ENCODE data around the gene EFCAB8. TPM values are rescaled to one million over a fixed set of nuclear protein-coding genes. Genes with fewer than 3 reads are reported as not detected.
"Not testable (repeated sequence)": the region's sequence is repeated elsewhere in the genome, so short reads cannot be mapped to it uniquely, and the experiment has no call there.

Gene EFCAB8
- total and polyA plus RNA-seq, 3 experiments from 2014 or later: 0.35 to 0.69 TPM; not detected in 1

GRCh38 chr20:32902456-32903420 lies 44.0 kb downstream of the EFCAB8 start:
- Mint-ChIP-seq H3K4me3 (no peak overlapping the region), H3K27me3 (no peaks in the 10 kb centered on the region), H3K27ac (peak overlapping the region in 6 of 8 donors; percentile 27 to 71 (median 61)), H3K4me1 (peaks cover 7 to 20% (median 14%) of the 10 kb centered on the region in 3 donors), H3K9me3 (no peaks in the 10 kb centered on the region), H3K36me3 (no peaks in the 10 kb centered on the region)
- DNase-seq: peak; percentile 54 to 81 (median 57)
- Histone ChIP-seq H3K36me3 (ENCODE audit: insufficient read depth, low read length) (no peaks in the 10 kb centered on the region), H3K27me3 (ENCODE audit: insufficient read depth, low read length, poor library complexity, severe bottlenecking) (no peaks in the 10 kb centered on the region), H3K27ac (ENCODE audit: low read depth, low read length) (no peak overlapping the region), H3K4me1 (ENCODE audit: insufficient read depth, low read length) (peaks cover 23% of the 10 kb centered on the region), H3K4me3 (ENCODE audit: low read length) (no peak overlapping the region), H3K9me3 (ENCODE audit: low read length) (no peaks in the 10 kb centered on the region)
- ChIA-PET CTCF (interaction anchor here (0.6 to 1.9 kb wide), 22 partner anchors 8 to 400 kb away, joined by 3 to 10 read pairs (median 5); partner anchors contain the start of gene SUN5), POLR2A (no interaction called here)

- Mint-ChIP-seq H3K27me3 (no peaks in the 10 kb centered on the region), H3K36me3 (no peaks in the 10 kb centered on the region), H3K4me3 (no peak overlapping the region), H3K4me1 (peaks cover 7 to 26% (median 14%) of the 10 kb centered on the region in 3 donors), H3K27ac (peak overlapping the region in 2 of 8 donors; percentile 61), H3K9me3 (no peaks in the 10 kb centered on the region)
- no peak overlapping the region for H3K4me3 ChIP-seq (ENCODE audit: low read length)
- no peak overlapping the region for H3K27ac ChIP-seq (ENCODE audit: low read depth, low read length)
- ChIA-PET POLR2A (interaction anchor here (0.6 kb wide), 2 partner anchors 57 to 189 kb away, joined by 4 to 6 read pairs; no protein-coding TSS in a partner anchor), CTCF (interaction anchor here (1.1 to 1.8 kb wide), 6 partner anchors 18 to 193 kb away, joined by 3 to 5 read pairs (median 4); partner anchors contain the start of gene SUN5)
- H3K9me3 ChIP-seq (ENCODE audit: low read length): no peaks in the 10 kb centered on the region
- H3K36me3 ChIP-seq (ENCODE audit: insufficient read depth, low read length): no peaks in the 10 kb centered on the region
- no peaks in the 10 kb centered on the region for H3K27me3 ChIP-seq (ENCODE audit: insufficient read depth, low read length, poor library complexity, severe bottlenecking)
- H3K4me1 ChIP-seq (ENCODE audit: insufficient read depth, low read length): peaks cover 23% of the 10 kb centered on the region
- no peak for DNase-seq
Observed at GRCh38 chr20:32903666-32904175, 45.0 kb downstream of the EFCAB8 start.

- not testable (repeated sequence) for H3K9me3 ChIP-seq (ENCODE audit: low read length); H3K4me3 ChIP-seq (ENCODE audit: low read length); H3K27me3 Mint-ChIP-seq; H3K36me3 ChIP-seq (ENCODE audit: insufficient read depth, low read length); H3K27ac ChIP-seq (ENCODE audit: low read depth, low read length); H3K27me3 ChIP-seq (ENCODE audit: insufficient read depth, low read length, poor library complexity, severe bottlenecking); H3K4me3 Mint-ChIP-seq; DNase-seq; H3K36me3 Mint-ChIP-seq; H3K9me3 Mint-ChIP-seq
- peaks cover 7 to 27% (median 14%) of the 10 kb centered on the region in 3 donors for H3K4me1 Mint-ChIP-seq
- CTCF ChIA-PET: interaction anchor here (1.1 to 1.8 kb wide), 6 partner anchors 17 to 192 kb away, joined by 3 to 5 read pairs (median 4); partner anchors contain the start of gene SUN5
- POLR2A ChIA-PET: interaction anchor here (0.6 kb wide), 2 partner anchors 56 to 188 kb away, joined by 4 to 6 read pairs; no protein-coding TSS in a partner anchor
- H3K4me1 ChIP-seq (ENCODE audit: insufficient read depth, low read length): peaks cover 23% of the 10 kb centered on the region
- H3K27ac Mint-ChIP-seq: peak overlapping the region in 3 of 8 donors; percentile 17 to 73 (median 38)
Observed at GRCh38 chr20:32904678-32905077, 46.0 kb downstream of the EFCAB8 start.

GRCh38 chr20:32906200-32906599 lies 47.5 kb downstream of the EFCAB8 start:
- H3K9me3 ChIP-seq (ENCODE audit: low read length): no peaks in the 10 kb centered on the region
- no peaks in the 10 kb centered on the region for H3K27me3 ChIP-seq (ENCODE audit: insufficient read depth, low read length, poor library complexity, severe bottlenecking)
- DNase-seq: peak in 1 of 5 donors; percentile 35
- Mint-ChIP-seq H3K4me1 (peaks cover 7 to 27% (median 14%) of the 10 kb centered on the region in 3 donors), H3K36me3 (no peaks in the 10 kb centered on the region), H3K9me3 (no peaks in the 10 kb centered on the region), H3K27me3 (no peaks in the 10 kb centered on the region), H3K27ac (peak overlapping the region in 3 of 8 donors; percentile 13 to 64 (median 58)), H3K4me3 (peak overlapping the region in 1 of 7 donors; percentile 44)
- no peak overlapping the region for H3K4me3 ChIP-seq (ENCODE audit: low read length)
- no peak overlapping the region for H3K27ac ChIP-seq (ENCODE audit: low read depth, low read length)
- ChIA-PET CTCF (no interaction called here), POLR2A (no interaction called here)
- peaks cover 23% of the 10 kb centered on the region for H3K4me1 ChIP-seq (ENCODE audit: insufficient read depth, low read length)
- no peaks in the 10 kb centered on the region for H3K36me3 ChIP-seq (ENCODE audit: insufficient read depth, low read length)

GRCh38 chr20:32906871-32907495 lies 48.3 kb downstream of the EFCAB8 start:
- Mint-ChIP-seq H3K9me3 (no peaks in the 10 kb centered on the region), H3K27me3 (no peaks in the 10 kb centered on the region), H3K4me1 (peaks cover 7 to 27% (median 14%) of the 10 kb centered on the region in 3 donors), H3K27ac (peak overlapping the region in 1 of 8 donors; percentile 54), H3K4me3 (no peak overlapping the region), H3K36me3 (no peaks in the 10 kb centered on the region)
- Histone ChIP-seq H3K9me3 (ENCODE audit: low read length) (no peaks in the 10 kb centered on the region), H3K27me3 (ENCODE audit: insufficient read depth, low read length, poor library complexity, severe bottlenecking) (no peaks in the 10 kb centered on the region), H3K4me1 (ENCODE audit: insufficient read depth, low read length) (peaks cover 23% of the 10 kb centered on the region), H3K4me3 (ENCODE audit: low read length) (no peak overlapping the region), H3K27ac (ENCODE audit: low read depth, low read length) (no peak overlapping the region), H3K36me3 (ENCODE audit: insufficient read depth, low read length) (no peaks in the 10 kb centered on the region)
- CTCF ChIA-PET: no interaction called here
- POLR2A ChIA-PET: no interaction called here
- peak in 1 of 5 donors; percentile 30 for DNase-seq

GRCh38 chr20:32907886-32908285 lies 49.2 kb downstream of the EFCAB8 start:
- Mint-ChIP-seq H3K27me3 (no peaks in the 10 kb centered on the region), H3K27ac (peak overlapping the region in 1 of 8 donors; percentile 56), H3K4me3 (no peak overlapping the region), H3K36me3 (no peaks in the 10 kb centered on the region), H3K9me3 (no peaks in the 10 kb centered on the region), H3K4me1 (peaks cover 3 to 22% (median 7%) of the 10 kb centered on the region in 3 donors)
- no peaks in the 10 kb centered on the region for H3K9me3 ChIP-seq (ENCODE audit: low read length)
- no peak overlapping the region for H3K27ac ChIP-seq (ENCODE audit: low read depth, low read length)
- no peak overlapping the region for H3K4me3 ChIP-seq (ENCODE audit: low read length)
- CTCF ChIA-PET: no interaction called here
- DNase-seq: peak in 1 of 5 donors; percentile 19
- POLR2A ChIA-PET: no interaction called here
- no peaks in the 10 kb centered on the region for H3K36me3 ChIP-seq (ENCODE audit: insufficient read depth, low read length)
- H3K27me3 ChIP-seq (ENCODE audit: insufficient read depth, low read length, poor library complexity, severe bottlenecking): no peaks in the 10 kb centered on the region
- peaks cover 19% of the 10 kb centered on the region for H3K4me1 ChIP-seq (ENCODE audit: insufficient read depth, low read length)

GRCh38 chr20:32908334-32909292 lies 49.9 kb downstream of the EFCAB8 start:
- CTCF ChIA-PET: no interaction called here
- Mint-ChIP-seq H3K27me3 (no peaks in the 10 kb centered on the region), H3K36me3 (peaks cover 0 to 3% (median 2%) of the 10 kb centered on the region in 3 donors), H3K27ac (peak overlapping the region in 2 of 8 donors; percentile 36 to 56), H3K4me1 (peaks cover 0 to 17% (median 0%) of the 10 kb centered on the region in 3 donors), H3K4me3 (no peak overlapping the region), H3K9me3 (peaks cover 0 to 3% (median 0%) of the 10 kb centered on the region in 5 donors)
- Histone ChIP-seq H3K27me3 (ENCODE audit: insufficient read depth, low read length, poor library complexity, severe bottlenecking) (no peaks in the 10 kb centered on the region), H3K9me3 (ENCODE audit: low read length) (no peaks in the 10 kb centered on the region), H3K4me1 (ENCODE audit: insufficient read depth, low read length) (peaks cover 15% of the 10 kb centered on the region), H3K36me3 (ENCODE audit: insufficient read depth, low read length) (no peaks in the 10 kb centered on the region), H3K27ac (ENCODE audit: low read depth, low read length) (no peak overlapping the region), H3K4me3 (ENCODE audit: low read length) (no peak overlapping the region)
- POLR2A ChIA-PET: no interaction called here
- DNase-seq: peak in 2 of 5 donors; percentile 48 to 53

All from CD8-positive, alpha-beta memory T cell (primary cell).